Measurements from ENCODE around the gene OR2T33.

GRCh38 chr1:248324468-248324867 is 46.7 kb upstream of the OR2T33 start, which contains the start of gene OR2M7:
- TF ChIP-seq CTCF (IDR thresholded peaks at IDR 0.05; ENCODE audit: low read depth, low read length), result no peak
- no peak for TF ChIP-seq POLR2A (IDR thresholded peaks at IDR 0.05; ENCODE audit: extremely low read depth, insufficient read length)
- TF ChIP-seq MAX (IDR thresholded peaks at IDR 0.05; ENCODE audit: low read depth, low read length), result no peak
- no peak for TF ChIP-seq MYC (IDR thresholded peaks at IDR 0.05; ENCODE audit: low read depth, low read length)

All from NB4 (cell line).